GM12874 (cell line): ENCODE measurements around the gene HIGD1A.

Source experiments
- CTCF ChIP-seq: IDR thresholded peaks from 2 replicates; pipeline ENCODE4 v1.5.1; 2011; ENCODE audit warnings: low read depth, mild to moderate bottlenecking, control low read depth, low read length, moderate library complexity; ENCODE audit not compliant: insufficient read depth

Gene HIGD1A

GRCh38 chr3:42745291-42745745 is 59.0 kb downstream of the HIGD1A start:
- no peak for TF ChIP-seq CTCF

- TF ChIP-seq CTCF: no peak
Measured at GRCh38 chr3:42743204-42743995, 60.9 kb downstream of the HIGD1A start.

GRCh38 chr3:42742688-42743087 is 61.6 kb downstream of the HIGD1A start:
- TF ChIP-seq CTCF: no peak

GRCh38 chr3:42742259-42742658 is 62.0 kb downstream of the HIGD1A start:
- no peak for TF ChIP-seq CTCF

- TF ChIP-seq CTCF: no peak
Measured at GRCh38 chr3:42741796-42742195, 62.5 kb downstream of the HIGD1A start.

- TF ChIP-seq CTCF: no peak
Measured at GRCh38 chr3:42739401-42740158, 64.7 kb downstream of the HIGD1A start.

- TF ChIP-seq CTCF: no peak
Measured at GRCh38 chr3:42736531-42736930, 67.8 kb downstream of the HIGD1A start.
